Ovary (tissue), 9 donors: ENCODE data around the gene ZNF222. TPM values are rescaled to one million over a fixed set of nuclear protein-coding genes. Genes with fewer than 3 reads are reported as not detected.

Experiments
- DNase-seq, 5 donors: peaks; one replicate each; pipeline ENCODE4 v3.0.0-alpha.2; 2019 to 2020
- H3K27ac ChIP-seq, 2 donors: fragments of 200-600 bp; one replicate each; pipeline versions ENCODE4 v1.5.1 to v1.8.0; 2019 to 2022
- H3K27me3 ChIP-seq: fragments of 200-600 bp; one replicate; pipeline ENCODE4 v1.8.0; 2022
- H3K36me3 ChIP-seq: fragments of 200-600 bp; sonication (generic); one replicate; pipeline ENCODE4 v1.5.1; 2019
- H3K4me1 ChIP-seq: one replicate; pipeline ENCODE4 v1.8.1; 2013; ENCODE audit warnings: mild to moderate bottlenecking, moderate library complexity; ENCODE audit not compliant: insufficient read depth
- H3K4me3 ChIP-seq: fragments of 200-600 bp; sonication (generic); one replicate; pipeline ENCODE4 v1.5.1; 2017
- H3K9me3 ChIP-seq, 2 donors: fragments of 200-600 bp in 1 of 2; sonication (generic) in 1 of 2; one replicate each; pipeline versions ENCODE4 v1.5.1 to v1.8.1; 2013 to 2019; ENCODE audit warnings: mild to moderate bottlenecking in 1 of 2, moderate library complexity in 1 of 2
- EP300 ChIP-seq: sonication (generic); formaldehyde crosslinking; IDR thresholded peaks from one replicate; pipeline ENCODE4 v1.6.1; 2017; ENCODE audit warnings: antibody characterized with exemption
- POLR2A ChIP-seq: fragments of 450-650 bp; IDR thresholded peaks from one replicate; pipeline ENCODE4 v1.6.1; 2017; ENCODE audit warnings: antibody characterized with exemption, mild to moderate bottlenecking, moderate library complexity
- WGBS, 3 donors: extraction: QIAGEN DNeasy Blood & Tissue Kit in 1 of 3; methylation state at CpG; one replicate each; pipeline versions ENCODE4 v1.1.5 to v1.1.7; 2013 to 2017; 5-methylcytosine and 5-hydroxymethylcytosine counted together
- intact Hi-C, 4 donors: fragments of 100-400 bp; cut with DNase I; formaldehyde crosslinking; loops; one replicate each; pipeline versions ENCODE4 v1.11.0 to v1.15.1; 2022 to 2023
- polyA plus RNA-seq, 2 donors: library from polyadenylated mRNA; stranded (reverse); fragments of 200-250 nt in 1 of 2; fragments of 350-450 nt in 1 of 2; fragmentation: Illumina TruSeq in 1 of 2; extraction: RNeasy Lipid Tissue Mini Kit (QIAGEN cat#74804) in 1 of 2; gene quantifications; one replicate each; pipeline ENCODE4 v1.2.3, GENCODE V29; 2013 to 2014
- total RNA-seq, 7 donors: library from RNA; depleted of rRNA in 2 of 7; stranded (reverse); fragments of >200 nt in 2 of 7; fragmentation: NEBNext Ultra II Directional in 3 of 7; extraction: Animal tissue kit (Norgen Biotek cat#: 25700) in 3 of 7; gene quantifications; one replicate each; pipeline versions ENCODE4 v1.1.0 to v1.2.4, GENCODE V29; 2016 to 2023
- TF ChIP-seq, protein P1 (sequence below), 3 donors: fragments of 450-650 bp in 2 of 3; fragments of 200-600 bp in 1 of 3; IDR thresholded peaks; one replicate each; pipeline versions ENCODE4 v1.5.1 to v1.8.0; 2016 to 2022; ENCODE audit warnings: antibody characterized with exemption in 3 of 3, mild to moderate bottlenecking in 1 of 3
- donor health status: DM: no; HTN: no; CAD: no; lungs with moderate emphysema.
- donor health status: DM: no; HTN: no; CAD: no.
- donor health status: Bipolar disorder and iron deficiency.
- donor health status: DM: yes; HTN: yes; CAD: no.
- donor health status: DM: no; HTN: no; CAD: no.
- donor health status: DM: yes; HTN: yes; CAD: no.

ZNF222 gene
- total and polyA plus RNA-seq, 9 donors: 3.3 to 6.0 (median 4.8) TPM

- 1 to 4% (median 1%) methylated on average over 14 of the region's 14 CpGs for WGBS, 3 donors
- H3K27me3 ChIP-seq: no peaks in the 10 kb centered on the region
- H3K36me3 ChIP-seq: no peaks in the 10 kb centered on the region
- TF ChIP-seq, protein P1, sequence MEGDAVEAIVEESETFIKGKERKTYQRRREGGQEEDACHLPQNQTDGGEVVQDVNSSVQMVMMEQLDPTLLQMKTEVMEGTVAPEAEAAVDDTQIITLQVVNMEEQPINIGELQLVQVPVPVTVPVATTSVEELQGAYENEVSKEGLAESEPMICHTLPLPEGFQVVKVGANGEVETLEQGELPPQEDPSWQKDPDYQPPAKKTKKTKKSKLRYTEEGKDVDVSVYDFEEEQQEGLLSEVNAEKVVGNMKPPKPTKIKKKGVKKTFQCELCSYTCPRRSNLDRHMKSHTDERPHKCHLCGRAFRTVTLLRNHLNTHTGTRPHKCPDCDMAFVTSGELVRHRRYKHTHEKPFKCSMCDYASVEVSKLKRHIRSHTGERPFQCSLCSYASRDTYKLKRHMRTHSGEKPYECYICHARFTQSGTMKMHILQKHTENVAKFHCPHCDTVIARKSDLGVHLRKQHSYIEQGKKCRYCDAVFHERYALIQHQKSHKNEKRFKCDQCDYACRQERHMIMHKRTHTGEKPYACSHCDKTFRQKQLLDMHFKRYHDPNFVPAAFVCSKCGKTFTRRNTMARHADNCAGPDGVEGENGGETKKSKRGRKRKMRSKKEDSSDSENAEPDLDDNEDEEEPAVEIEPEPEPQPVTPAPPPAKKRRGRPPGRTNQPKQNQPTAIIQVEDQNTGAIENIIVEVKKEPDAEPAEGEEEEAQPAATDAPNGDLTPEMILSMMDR (IDR thresholded peaks at IDR 0.05): no peak
- no peak for TF ChIP-seq POLR2A
- TF ChIP-seq EP300: no peak
- peak in 2 of 5 donors; percentile 41 to 46 for DNase-seq
- peak overlapping the region; percentile 71 for H3K4me3 ChIP-seq
- intact Hi-C loops: loop anchor here in 1 of 4 donors (2.0 kb wide), 1 partner anchor 18 kb away; the partner anchor contains the start of gene ZNF230
- H3K27ac ChIP-seq: no peak overlapping the region
- no peaks in the 10 kb centered on the region for H3K9me3 ChIP-seq
- H3K4me1 ChIP-seq: no peaks in the 10 kb centered on the region
Measured at GRCh38 chr19:43984687-43985000, 40.5 kb upstream of the ZNF222 start.

DNA sequence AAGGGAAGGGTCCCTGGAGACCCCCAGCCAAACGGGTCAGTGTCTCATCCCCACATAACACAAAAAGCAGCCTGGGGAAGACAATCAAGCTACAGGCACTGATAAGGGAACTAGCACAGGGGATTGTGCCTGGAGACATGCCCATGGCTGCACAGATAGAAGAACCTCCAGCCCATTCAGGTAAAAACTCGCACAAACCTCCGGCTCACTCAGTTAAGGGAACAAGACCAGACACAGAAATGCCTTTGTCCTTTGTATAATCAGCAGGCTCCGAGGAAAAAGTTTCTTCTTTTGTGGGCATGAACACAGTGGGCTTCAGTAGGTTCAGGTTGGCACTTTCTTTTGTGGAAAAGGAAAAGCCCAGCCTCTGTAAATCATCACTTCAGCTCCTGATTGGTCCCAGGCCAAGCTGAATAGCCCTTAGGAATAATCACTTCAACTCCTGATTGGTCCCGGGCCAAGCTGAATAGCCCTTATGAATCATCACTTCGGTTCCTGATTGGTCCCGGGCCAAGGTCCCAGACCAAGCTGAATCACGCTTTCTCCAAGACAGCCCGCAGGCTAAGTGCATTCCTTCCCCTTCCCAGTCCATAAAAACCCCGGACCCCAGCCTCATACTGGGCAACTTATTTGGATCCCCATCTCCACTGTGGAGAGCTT lies 27.4 kb upstream of the ZNF222 start:
- TF ChIP-seq, protein P1 (IDR thresholded peaks at IDR 0.05): no peak
- no peak for TF ChIP-seq POLR2A
- TF ChIP-seq EP300: no peak
- no peaks in the 10 kb centered on the region for H3K36me3 ChIP-seq
- H3K9me3 ChIP-seq: peaks cover 0 to 13% of the 10 kb centered on the region in 2 donors
- intact Hi-C loops: no loop called here
- DNase-seq: no peak
- H3K27ac ChIP-seq: no peak overlapping the region
- H3K27me3 ChIP-seq: no peaks in the 10 kb centered on the region
- H3K4me3 ChIP-seq: no peak overlapping the region
- peaks cover 3% of the 10 kb centered on the region for H3K4me1 ChIP-seq
- WGBS, 3 donors: 83 to 97% (median 89%) methylated on average over 10 of the region's 10 CpGs

DNA sequence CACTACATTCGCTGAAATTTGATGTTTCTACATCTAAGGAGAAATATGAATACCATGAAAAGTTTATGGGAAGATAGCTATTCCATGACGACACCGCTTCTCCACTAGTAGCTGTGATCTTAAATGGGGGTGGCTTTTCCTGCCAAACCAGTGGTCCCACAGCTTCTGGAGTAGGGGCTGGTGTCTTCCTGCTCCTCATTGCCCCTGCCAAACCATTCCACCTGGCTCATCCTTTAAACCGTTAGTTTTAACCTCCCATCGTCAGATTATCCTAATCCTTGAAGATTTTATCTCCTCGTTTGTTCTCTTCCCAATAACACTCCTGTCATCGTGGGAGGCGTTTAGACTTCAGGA lies 23.0 kb upstream of the ZNF222 start:
- TF ChIP-seq POLR2A: no peak
- TF ChIP-seq, protein P1 (IDR thresholded peaks at IDR 0.05): no peak
- no peak for TF ChIP-seq EP300
- intact Hi-C loops: loop anchor here in 1 of 4 donors (2.0 to 10.0 kb wide), 2 partner anchors 17 to 113 kb away; partner anchors contain the start of genes ZNF155 and ZNF225
- Histone ChIP-seq H3K27ac (no peak overlapping the region), H3K27me3 (no peaks in the 10 kb centered on the region), H3K4me3 (peak overlapping the region; percentile 84), H3K36me3 (no peaks in the 10 kb centered on the region), H3K4me1 (peaks cover 8% of the 10 kb centered on the region), H3K9me3 (peaks cover 0 to 9% of the 10 kb centered on the region in 2 donors)
- DNase-seq: no peak
- 8 to 11% (median 9%) methylated on average over 8 of the region's 8 CpGs for WGBS, 3 donors

DNA sequence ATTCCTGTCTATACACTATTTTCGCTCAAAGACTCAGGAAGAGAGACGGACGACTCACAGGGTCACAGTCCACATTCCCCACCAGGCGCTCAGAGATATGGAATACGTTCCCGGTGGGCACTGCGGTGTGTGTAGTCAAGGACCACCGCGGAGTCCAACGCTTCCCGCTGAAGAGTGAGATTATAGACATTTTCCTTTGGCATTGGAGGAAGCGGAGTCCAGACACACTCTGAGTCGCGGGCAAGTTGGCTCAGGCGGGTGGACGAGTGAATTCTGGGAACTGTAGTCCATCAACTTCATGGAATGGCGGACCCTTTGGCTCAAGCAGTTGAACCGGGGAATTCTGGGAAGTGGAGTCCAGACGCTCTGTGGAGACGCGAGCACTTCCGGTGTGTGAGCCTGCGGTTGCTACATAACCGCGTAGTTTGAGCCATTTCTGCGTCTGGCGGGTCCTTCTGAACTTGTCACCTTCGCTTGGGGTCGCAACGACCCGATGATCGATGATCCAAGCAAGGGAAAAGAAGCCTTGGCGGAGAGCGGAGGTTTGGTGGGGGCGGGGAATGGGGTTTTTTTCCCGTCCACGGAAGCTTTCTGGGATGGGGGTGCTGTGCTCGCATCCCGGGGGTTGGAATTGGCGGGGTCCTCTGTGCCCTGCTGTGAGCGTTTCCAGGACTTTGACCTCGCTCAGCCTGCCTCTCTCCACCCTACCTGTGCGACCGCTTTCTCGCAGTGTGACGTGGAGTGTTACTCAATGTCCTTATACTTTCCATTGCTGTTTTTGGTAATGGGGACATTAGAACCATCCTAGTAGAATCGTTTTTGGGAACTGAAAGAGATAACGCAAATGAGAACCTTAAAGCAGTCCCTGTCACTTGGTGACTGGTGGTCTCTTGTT lies 22.4 kb upstream of the ZNF222 start, which contains the start of gene ZNF230:
Gene ZNF230 (plus strand): TSS at position 392 of the 895 bp plus-strand sequence. CDS start 4,122 bp downstream, outside the sequence.
- Histone ChIP-seq H3K4me1 (peaks cover 8% of the 10 kb centered on the region), H3K27ac (no peak within 1 kb of the TSS), H3K4me3 (peak within 1 kb of the TSS; percentile 84), H3K36me3 (peaks cover 3% of the 10 kb centered on the region), H3K9me3 (peaks cover 0 to 15% of the 10 kb centered on the region in 2 donors), H3K27me3 (no peaks in the 10 kb centered on the region)
- WGBS, 3 donors: 0 to 1% (median 1%) methylated on average over 47 to 48 of the region's 48 CpGs
- peak; percentile 84 to 93 (median 88) for DNase-seq
- TF ChIP-seq, protein P1 (IDR thresholded peaks at IDR 0.05): no peak
- peak; percentile 37 for TF ChIP-seq POLR2A
- intact Hi-C loops: loop anchor here in 1 of 4 donors (2.0 to 10.0 kb wide), 2 partner anchors 18 to 112 kb away; partner anchors contain the start of genes ZNF155 and ZNF225
